Measurements from ENCODE around the gene CXADR.

Gene CXADR

GRCh38 chr21:17539323-17539722 is 26.5 kb downstream of the CXADR start:
- no peaks in the 10 kb centered on the region for H3K4me1 ChIP-seq (ENCODE audit: control insufficient read depth, insufficient read depth, low read length, poor library complexity, severe bottlenecking)
- no peak overlapping the region for H3K4me3 ChIP-seq (ENCODE audit: insufficient read depth, low read depth, low read length, poor library complexity, severe bottlenecking)
- no peak overlapping the region for H3K27ac ChIP-seq (ENCODE audit: insufficient read depth, low read length, poor library complexity, severe bottlenecking)
- H3K36me3 ChIP-seq (ENCODE audit: control insufficient read depth, insufficient read depth, low read length) = no peaks in the 10 kb centered on the region
- no peaks in the 10 kb centered on the region for H3K9me3 ChIP-seq (ENCODE audit: control insufficient read depth, low read length)
- DNase-seq = no peak
- H3K27me3 ChIP-seq (replicated peaks; ENCODE audit: control insufficient read depth, insufficient read depth, low read length, poor library complexity, severe bottlenecking) = no peaks in the 10 kb centered on the region

GRCh38 chr21:17539743-17540341 is 27.0 kb downstream of the CXADR start:
- DNase-seq = no peak
- no peaks in the 10 kb centered on the region for H3K36me3 ChIP-seq (ENCODE audit: control insufficient read depth, insufficient read depth, low read length)
- no peaks in the 10 kb centered on the region for H3K4me1 ChIP-seq (ENCODE audit: control insufficient read depth, insufficient read depth, low read length, poor library complexity, severe bottlenecking)
- H3K9me3 ChIP-seq (ENCODE audit: control insufficient read depth, low read length) = no peaks in the 10 kb centered on the region
- no peak overlapping the region for H3K4me3 ChIP-seq (ENCODE audit: insufficient read depth, low read depth, low read length, poor library complexity, severe bottlenecking)
- H3K27me3 ChIP-seq (replicated peaks; ENCODE audit: control insufficient read depth, insufficient read depth, low read length, poor library complexity, severe bottlenecking) = no peaks in the 10 kb centered on the region
- H3K27ac ChIP-seq (ENCODE audit: insufficient read depth, low read length, poor library complexity, severe bottlenecking) = no peak overlapping the region

- Histone ChIP-seq H3K9me3 (ENCODE audit: control insufficient read depth, low read length) (no peaks in the 10 kb centered on the region), H3K4me1 (ENCODE audit: control insufficient read depth, insufficient read depth, low read length, poor library complexity, severe bottlenecking) (no peaks in the 10 kb centered on the region), H3K27me3 (replicated peaks; ENCODE audit: control insufficient read depth, insufficient read depth, low read length, poor library complexity, severe bottlenecking) (no peaks in the 10 kb centered on the region), H3K27ac (ENCODE audit: insufficient read depth, low read length, poor library complexity, severe bottlenecking) (no peak overlapping the region), H3K36me3 (ENCODE audit: control insufficient read depth, insufficient read depth, low read length) (no peaks in the 10 kb centered on the region), H3K4me3 (ENCODE audit: insufficient read depth, low read depth, low read length, poor library complexity, severe bottlenecking) (no peak overlapping the region)
- DNase-seq = no peak
These were observed 27.7 kb downstream of the CXADR start for GRCh38 chr21:17540530-17540929.

- Histone ChIP-seq H3K4me1 (ENCODE audit: control insufficient read depth, insufficient read depth, low read length, poor library complexity, severe bottlenecking) (no peaks in the 10 kb centered on the region), H3K4me3 (ENCODE audit: insufficient read depth, low read depth, low read length, poor library complexity, severe bottlenecking) (no peak overlapping the region), H3K9me3 (ENCODE audit: control insufficient read depth, low read length) (no peaks in the 10 kb centered on the region), H3K36me3 (ENCODE audit: control insufficient read depth, insufficient read depth, low read length) (no peaks in the 10 kb centered on the region), H3K27ac (ENCODE audit: insufficient read depth, low read length, poor library complexity, severe bottlenecking) (no peak overlapping the region), H3K27me3 (replicated peaks; ENCODE audit: control insufficient read depth, insufficient read depth, low read length, poor library complexity, severe bottlenecking) (no peaks in the 10 kb centered on the region)
- DNase-seq = no peak
These were observed 29.6 kb downstream of the CXADR start for GRCh38 chr21:17542371-17543011.

- Histone ChIP-seq H3K9me3 (ENCODE audit: control insufficient read depth, low read length) (no peaks in the 10 kb centered on the region), H3K36me3 (ENCODE audit: control insufficient read depth, insufficient read depth, low read length) (no peaks in the 10 kb centered on the region), H3K27ac (ENCODE audit: insufficient read depth, low read length, poor library complexity, severe bottlenecking) (no peak overlapping the region), H3K27me3 (replicated peaks; ENCODE audit: control insufficient read depth, insufficient read depth, low read length, poor library complexity, severe bottlenecking) (no peaks in the 10 kb centered on the region), H3K4me1 (ENCODE audit: control insufficient read depth, insufficient read depth, low read length, poor library complexity, severe bottlenecking) (no peaks in the 10 kb centered on the region), H3K4me3 (ENCODE audit: insufficient read depth, low read depth, low read length, poor library complexity, severe bottlenecking) (no peak overlapping the region)
- no peak for DNase-seq
These were observed 32.2 kb downstream of the CXADR start for GRCh38 chr21:17545007-17545406.

GRCh38 chr21:17548262-17548661 is 35.4 kb downstream of the CXADR start:
- Histone ChIP-seq H3K9me3 (ENCODE audit: control insufficient read depth, low read length) (no peaks in the 10 kb centered on the region), H3K27me3 (replicated peaks; ENCODE audit: control insufficient read depth, insufficient read depth, low read length, poor library complexity, severe bottlenecking) (no peaks in the 10 kb centered on the region), H3K4me3 (ENCODE audit: insufficient read depth, low read depth, low read length, poor library complexity, severe bottlenecking) (no peak overlapping the region), H3K27ac (ENCODE audit: insufficient read depth, low read length, poor library complexity, severe bottlenecking) (no peak overlapping the region), H3K4me1 (ENCODE audit: control insufficient read depth, insufficient read depth, low read length, poor library complexity, severe bottlenecking) (no peaks in the 10 kb centered on the region), H3K36me3 (ENCODE audit: control insufficient read depth, insufficient read depth, low read length) (no peaks in the 10 kb centered on the region)
- DNase-seq = no peak

GRCh38 chr21:17550671-17551308 is 37.9 kb downstream of the CXADR start:
- Histone ChIP-seq H3K9me3 (ENCODE audit: control insufficient read depth, low read length) (no peaks in the 10 kb centered on the region), H3K27me3 (replicated peaks; ENCODE audit: control insufficient read depth, insufficient read depth, low read length, poor library complexity, severe bottlenecking) (no peaks in the 10 kb centered on the region), H3K4me3 (ENCODE audit: insufficient read depth, low read depth, low read length, poor library complexity, severe bottlenecking) (no peak overlapping the region), H3K27ac (ENCODE audit: insufficient read depth, low read length, poor library complexity, severe bottlenecking) (no peak overlapping the region), H3K36me3 (ENCODE audit: control insufficient read depth, insufficient read depth, low read length) (no peaks in the 10 kb centered on the region), H3K4me1 (ENCODE audit: control insufficient read depth, insufficient read depth, low read length, poor library complexity, severe bottlenecking) (no peaks in the 10 kb centered on the region)
- DNase-seq = no peak

- Histone ChIP-seq H3K4me1 (ENCODE audit: control insufficient read depth, insufficient read depth, low read length, poor library complexity, severe bottlenecking) (no peaks in the 10 kb centered on the region), H3K9me3 (ENCODE audit: control insufficient read depth, low read length) (no peaks in the 10 kb centered on the region)
- DNase-seq = no peak
These were observed 39.6 kb downstream of the CXADR start for GRCh38 chr21:17552410-17552809.

GRCh38 chr21:17554120-17554519 is 41.3 kb downstream of the CXADR start:
- DNase-seq = no peak
- Histone ChIP-seq H3K9me3 (ENCODE audit: control insufficient read depth, low read length) (no peaks in the 10 kb centered on the region), H3K36me3 (ENCODE audit: control insufficient read depth, insufficient read depth, low read length) (no peaks in the 10 kb centered on the region), H3K4me3 (ENCODE audit: insufficient read depth, low read depth, low read length, poor library complexity, severe bottlenecking) (no peak overlapping the region), H3K27me3 (replicated peaks; ENCODE audit: control insufficient read depth, insufficient read depth, low read length, poor library complexity, severe bottlenecking) (no peaks in the 10 kb centered on the region), H3K4me1 (ENCODE audit: control insufficient read depth, insufficient read depth, low read length, poor library complexity, severe bottlenecking) (no peaks in the 10 kb centered on the region), H3K27ac (ENCODE audit: insufficient read depth, low read length, poor library complexity, severe bottlenecking) (no peak overlapping the region)

More at GRCh38 chr21:17552410-17552809, 39.6 kb downstream of the CXADR start:
- no peak overlapping the region for H3K4me3 ChIP-seq (ENCODE audit: insufficient read depth, low read depth, low read length, poor library complexity, severe bottlenecking)
- H3K27ac ChIP-seq (ENCODE audit: insufficient read depth, low read length, poor library complexity, severe bottlenecking) = no peak overlapping the region
- H3K36me3 ChIP-seq (ENCODE audit: control insufficient read depth, insufficient read depth, low read length) = no peaks in the 10 kb centered on the region
- H3K27me3 ChIP-seq (replicated peaks; ENCODE audit: control insufficient read depth, insufficient read depth, low read length, poor library complexity, severe bottlenecking) = no peaks in the 10 kb centered on the region

GRCh38 chr21:17554679-17555465 is 42.0 kb downstream of the CXADR start:
- H3K4me1 ChIP-seq (ENCODE audit: control insufficient read depth, insufficient read depth, low read length, poor library complexity, severe bottlenecking) = no peaks in the 10 kb centered on the region
- no peak overlapping the region for H3K4me3 ChIP-seq (ENCODE audit: insufficient read depth, low read depth, low read length, poor library complexity, severe bottlenecking)
- H3K9me3 ChIP-seq (ENCODE audit: control insufficient read depth, low read length) = no peaks in the 10 kb centered on the region
- H3K27ac ChIP-seq (ENCODE audit: insufficient read depth, low read length, poor library complexity, severe bottlenecking) = no peak overlapping the region
- no peak for DNase-seq
- H3K36me3 ChIP-seq (ENCODE audit: control insufficient read depth, insufficient read depth, low read length) = no peaks in the 10 kb centered on the region
- no peaks in the 10 kb centered on the region for H3K27me3 ChIP-seq (replicated peaks; ENCODE audit: control insufficient read depth, insufficient read depth, low read length, poor library complexity, severe bottlenecking)
